GM12874 (cell line): ENCODE measurements around the gene NOS1AP.

Experiments
- CTCF ChIP-seq: IDR thresholded peaks from 2 replicates; pipeline ENCODE4 v1.5.1; 2011; ENCODE audit warnings: low read depth, mild to moderate bottlenecking, control low read depth, low read length, moderate library complexity; ENCODE audit not compliant: insufficient read depth

The NOS1AP gene

GRCh38 chr1:162342452-162342983 lies 273.0 kb downstream of the NOS1AP start:
- TF ChIP-seq CTCF, result no peak

- TF ChIP-seq CTCF, result no peak
Observed at GRCh38 chr1:162343470-162343869, 274.0 kb downstream of the NOS1AP start.

GRCh38 chr1:162347281-162347680 lies 277.8 kb downstream of the NOS1AP start:
- TF ChIP-seq CTCF, result no peak

- no peak for TF ChIP-seq CTCF
Observed at GRCh38 chr1:162349635-162350330, 280.3 kb downstream of the NOS1AP start.

GRCh38 chr1:162351246-162351842 lies 281.9 kb downstream of the NOS1AP start:
- TF ChIP-seq CTCF, result no peak

GRCh38 chr1:162353078-162353477 lies 283.6 kb downstream of the NOS1AP start:
- TF ChIP-seq CTCF, result no peak

- TF ChIP-seq CTCF, result no peak
Observed at GRCh38 chr1:162353702-162354101, 284.2 kb downstream of the NOS1AP start.
